OCI-LY1 (cell line): ENCODE results near the gene CHCHD4.

Experiments used
- H2AFZ ChIP-seq: fragments of 200-600 bp; sonication (generic), shearing (Covaris generic); 2 replicates; pipeline ENCODE4 v1.6.0; 2014; ENCODE audit warnings: antibody characterized with exemption, mild to moderate bottlenecking, low read length
- H3F3A ChIP-seq: fragments of 200-600 bp; sonication (generic), shearing (Covaris generic); 2 replicates; pipeline ENCODE4 v1.6.0; 2014; ENCODE audit warnings: mild to moderate bottlenecking, antibody characterized with exemption, low read length, moderate library complexity; ENCODE audit not compliant: insufficient read depth
- H3K27ac ChIP-seq: fragments of 200-600 bp; sonication (generic); 2 replicates; pipeline ENCODE4 v1.5.1; 2014; ENCODE audit warnings: low read length, mixed run types, mild to moderate bottlenecking, low read depth; ENCODE audit not compliant: poor library complexity, severe bottlenecking
- H3K27me3 ChIP-seq: fragments of 200-600 bp; sonication (generic); 2 replicates; pipeline ENCODE4 v1.6.0; 2014; ENCODE audit warnings: antibody characterized with exemption, mild to moderate bottlenecking, low read length, moderate library complexity; ENCODE audit not compliant: insufficient read depth
- H3K36me3 ChIP-seq: fragments of 200-600 bp; sonication (generic); 2 replicates; pipeline ENCODE4 v1.6.1; 2014; ENCODE audit warnings: mild to moderate bottlenecking, antibody characterized with exemption, low read length, moderate library complexity, mixed read lengths; ENCODE audit not compliant: insufficient read depth
- H3K4me1 ChIP-seq: fragments of 200-600 bp; sonication (generic); 2 replicates; pipeline ENCODE4 v1.5.1; 2014; ENCODE audit warnings: mild to moderate bottlenecking, low read length, moderate library complexity; ENCODE audit not compliant: insufficient read depth, severe bottlenecking
- H3K4me2 ChIP-seq: fragments of 200-600 bp; sonication (generic), shearing (Covaris generic); 2 replicates; pipeline ENCODE4 v1.6.1; 2014; ENCODE audit warnings: low read length
- H3K4me3 ChIP-seq: fragments of 200-600 bp; sonication (generic); 2 replicates; pipeline ENCODE4 v1.5.1; 2014; ENCODE audit warnings: low read length, low read depth, mild to moderate bottlenecking, mixed read lengths; ENCODE audit not compliant: poor library complexity, severe bottlenecking
- H3K79me2 ChIP-seq: fragments of 200-600 bp; shearing (Covaris generic); 2 replicates; pipeline ENCODE4 v1.6.1; 2016; ENCODE audit warnings: mixed run types, low read length, mixed read lengths; ENCODE audit not compliant: insufficient read depth
- H3K9ac ChIP-seq: fragments of 200-600 bp; sonication (generic), shearing (Covaris generic); 2 replicates; pipeline ENCODE4 v1.6.1; 2014; ENCODE audit warnings: mild to moderate bottlenecking, low read length, mixed read lengths
- H3K9me2 ChIP-seq: fragments of 200-600 bp; sonication (generic), shearing (Covaris generic); 2 replicates; pipeline ENCODE4 v1.6.1; 2014; ENCODE audit warnings: low read depth, mild to moderate bottlenecking, low read length, mixed read lengths
- H3K9me3 ChIP-seq: fragments of 200-600 bp; shearing (Covaris generic); 2 replicates; pipeline ENCODE4 v1.6.1; 2014; ENCODE audit warnings: low read length, mixed read lengths
- H4K20me1 ChIP-seq: fragments of 200-600 bp; sonication (generic), shearing (Covaris generic); 2 replicates; pipeline ENCODE4 v1.6.0; 2016; ENCODE audit warnings: mild to moderate bottlenecking, low read length; ENCODE audit not compliant: insufficient read depth
- EZH2 ChIP-seq: fragments of 200-600 bp; sonication (generic), shearing (Covaris generic); IDR thresholded peaks from 2 replicates; pipeline ENCODE4 v1.8.0; 2017; ENCODE audit warnings: borderline replicate concordance, mixed run types, mild to moderate bottlenecking, antibody characterized with exemption, low read length, moderate library complexity, mixed read lengths
- TF ChIP-seq, protein P1 (sequence below): fragments of 200-600 bp; sonication (generic), shearing (Covaris generic); IDR thresholded peaks from 2 replicates; pipeline ENCODE4 v1.5.1; 2017; ENCODE audit warnings: mild to moderate bottlenecking, antibody characterized with exemption, low read length, moderate library complexity, mixed read lengths

The CHCHD4 gene

DNA sequence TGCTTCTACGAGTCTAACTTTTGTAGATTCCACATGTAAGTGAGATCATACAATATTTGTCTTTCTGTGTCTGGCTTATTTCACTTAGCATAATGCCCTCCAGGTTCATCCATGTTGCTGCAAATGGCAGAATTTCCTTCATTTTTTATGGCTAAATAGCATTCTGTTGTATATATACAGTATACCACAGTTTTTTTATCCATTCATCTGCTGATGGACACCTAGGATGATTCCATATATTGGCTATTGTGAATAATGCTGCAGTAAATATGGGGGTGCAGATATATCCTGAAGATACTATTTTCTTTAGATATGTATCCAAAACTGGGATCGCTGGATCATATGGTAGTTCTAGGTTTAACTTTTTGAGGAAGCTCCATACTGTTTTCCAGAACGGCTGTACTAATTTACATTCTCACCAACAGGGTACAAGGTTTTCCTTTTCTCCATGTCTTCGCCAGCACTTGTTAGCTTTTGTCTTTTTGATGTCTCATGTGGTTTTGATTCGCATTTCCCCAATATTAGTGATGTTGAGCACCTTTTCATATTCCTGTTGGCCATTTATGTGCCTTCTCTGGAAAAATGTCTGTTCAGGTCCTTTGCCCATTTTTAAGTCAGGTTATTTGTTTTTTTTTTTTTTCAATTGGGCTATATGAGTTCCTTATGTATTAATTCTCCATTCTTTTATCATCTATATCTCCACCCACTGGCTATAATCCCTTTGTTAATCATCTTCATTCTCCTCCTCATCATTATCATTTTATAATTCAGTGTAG is 26.9 kb downstream of the CHCHD4 start:
- no peak overlapping the region for H2AFZ ChIP-seq
- no peak overlapping the region for H3K27ac ChIP-seq
- no peaks in the 10 kb centered on the region; the same call in 1 of the 2 replicates for H3K9me3 ChIP-seq
- H3F3A ChIP-seq, result no peaks in the 10 kb centered on the region
- TF ChIP-seq, protein P1, sequence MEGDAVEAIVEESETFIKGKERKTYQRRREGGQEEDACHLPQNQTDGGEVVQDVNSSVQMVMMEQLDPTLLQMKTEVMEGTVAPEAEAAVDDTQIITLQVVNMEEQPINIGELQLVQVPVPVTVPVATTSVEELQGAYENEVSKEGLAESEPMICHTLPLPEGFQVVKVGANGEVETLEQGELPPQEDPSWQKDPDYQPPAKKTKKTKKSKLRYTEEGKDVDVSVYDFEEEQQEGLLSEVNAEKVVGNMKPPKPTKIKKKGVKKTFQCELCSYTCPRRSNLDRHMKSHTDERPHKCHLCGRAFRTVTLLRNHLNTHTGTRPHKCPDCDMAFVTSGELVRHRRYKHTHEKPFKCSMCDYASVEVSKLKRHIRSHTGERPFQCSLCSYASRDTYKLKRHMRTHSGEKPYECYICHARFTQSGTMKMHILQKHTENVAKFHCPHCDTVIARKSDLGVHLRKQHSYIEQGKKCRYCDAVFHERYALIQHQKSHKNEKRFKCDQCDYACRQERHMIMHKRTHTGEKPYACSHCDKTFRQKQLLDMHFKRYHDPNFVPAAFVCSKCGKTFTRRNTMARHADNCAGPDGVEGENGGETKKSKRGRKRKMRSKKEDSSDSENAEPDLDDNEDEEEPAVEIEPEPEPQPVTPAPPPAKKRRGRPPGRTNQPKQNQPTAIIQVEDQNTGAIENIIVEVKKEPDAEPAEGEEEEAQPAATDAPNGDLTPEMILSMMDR, result no peak
- no peak for TF ChIP-seq EZH2
- no peaks in the 10 kb centered on the region for H3K27me3 ChIP-seq
- H3K36me3 ChIP-seq, result no peaks in the 10 kb centered on the region
- no peak overlapping the region for H3K4me3 ChIP-seq
- no peaks in the 10 kb centered on the region for H3K4me1 ChIP-seq
- no peaks in the 10 kb centered on the region for H3K79me2 ChIP-seq
- no peak overlapping the region for H3K9ac ChIP-seq
- no peaks in the 10 kb centered on the region for H3K9me2 ChIP-seq
- H4K20me1 ChIP-seq, result no peaks in the 10 kb centered on the region
- H3K4me2 ChIP-seq, result no peak overlapping the region

DNA sequence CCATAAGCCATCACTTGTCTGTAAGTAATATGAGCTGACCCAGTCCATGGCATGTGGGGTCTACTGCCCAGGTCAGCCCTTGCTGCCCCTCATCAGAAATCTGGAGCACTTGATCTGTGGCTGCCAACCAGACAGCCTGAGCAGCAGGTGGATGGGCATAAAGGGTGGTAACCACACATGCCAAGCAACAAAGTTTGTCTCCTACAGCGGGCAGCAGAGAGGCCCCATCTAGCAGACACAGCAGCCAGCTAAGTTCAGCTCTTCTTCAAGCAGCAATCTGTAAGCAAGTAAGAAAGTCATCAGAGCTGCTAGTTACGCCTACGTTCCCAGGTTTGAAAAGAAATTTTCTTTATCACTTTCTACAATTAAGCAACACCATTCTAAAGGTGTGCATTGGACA is 27.9 kb downstream of the CHCHD4 start:
- Histone ChIP-seq H3K36me3 (no peaks in the 10 kb centered on the region), H3K27me3 (no peaks in the 10 kb centered on the region), H4K20me1 (no peaks in the 10 kb centered on the region), H3K79me2 (no peaks in the 10 kb centered on the region), H2AFZ (no peak overlapping the region), H3K4me3 (no peak overlapping the region), H3K9ac (no peak overlapping the region), H3K4me2 (no peak overlapping the region), H3K4me1 (no peaks in the 10 kb centered on the region), H3K9me2 (no peaks in the 10 kb centered on the region), H3F3A (no peaks in the 10 kb centered on the region), H3K9me3 (no peaks in the 10 kb centered on the region; the same call in 1 of the 2 replicates), H3K27ac (no peak overlapping the region)
- TF ChIP-seq, protein P1, result no peak; the same call in 1 of the 2 replicates
- no peak for TF ChIP-seq EZH2

DNA sequence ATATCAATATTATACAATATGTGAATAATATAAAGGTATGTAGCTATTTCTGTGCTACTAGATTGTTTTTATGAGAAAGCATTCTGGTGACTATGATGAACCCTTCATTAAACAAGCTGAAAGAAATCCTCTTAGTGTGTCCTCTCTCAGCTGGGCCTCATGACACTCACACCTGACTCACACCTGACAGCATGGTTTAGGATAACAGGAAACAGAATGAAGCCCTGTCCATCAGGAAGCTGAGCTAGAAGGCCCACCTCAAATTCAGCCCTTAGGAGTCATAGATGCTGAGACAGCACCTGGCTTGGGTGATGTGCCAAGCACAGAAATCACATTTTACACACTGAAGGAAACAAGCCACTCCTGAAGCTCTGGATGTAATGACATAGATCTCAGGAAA is 30.8 kb downstream of the CHCHD4 start:
- H3K27me3 ChIP-seq, result no peaks in the 10 kb centered on the region; the same call in 1 of the 2 replicates

More for the DNA sequence above, 30.8 kb downstream of the CHCHD4 start:
- no peaks in the 10 kb centered on the region for H3F3A ChIP-seq
- no peaks in the 10 kb centered on the region for H3K36me3 ChIP-seq
- no peaks in the 10 kb centered on the region; the same call in 1 of the 2 replicates for H3K9me3 ChIP-seq
- TF ChIP-seq, protein P1, result no peak
- TF ChIP-seq EZH2, result no peak
- no peak overlapping the region for H3K4me2 ChIP-seq
- no peak overlapping the region for H3K27ac ChIP-seq
- H3K4me1 ChIP-seq, result no peaks in the 10 kb centered on the region
- H3K9me2 ChIP-seq, result no peaks in the 10 kb centered on the region
- H3K79me2 ChIP-seq, result no peaks in the 10 kb centered on the region
- H3K4me3 ChIP-seq, result no peak overlapping the region
- no peak overlapping the region for H3K9ac ChIP-seq
- no peak overlapping the region for H2AFZ ChIP-seq
- no peaks in the 10 kb centered on the region for H4K20me1 ChIP-seq
